Measurements from ENCODE around the gene MYBPH. TPM values are rescaled to one million over a fixed set of nuclear protein-coding genes. Genes with fewer than 3 reads are reported as not detected.

Gene MYBPH
- polyA plus RNA-seq, 1 donor from 2014 or later = not detected

- Histone ChIP-seq H3K9me3 (ENCODE audit: low read length) (no peaks in the 10 kb centered on the region), H4K20me1 (ENCODE audit: insufficient read depth) (no peaks in the 10 kb centered on the region), H3K9ac (ENCODE audit: low read length) (no peak overlapping the region), H3K36me3 (ENCODE audit: insufficient read depth, low read length) (no peaks in the 10 kb centered on the region), H3K27ac (ENCODE audit: low read length) (no peak overlapping the region), H3K79me2 (replicated peaks; ENCODE audit: insufficient read depth, low read length) (no peaks in the 10 kb centered on the region), H3K9me2 (ENCODE audit: insufficient read depth, low read length) (no peaks in the 10 kb centered on the region), H2AFZ (ENCODE audit: low read depth, low read length) (no peak overlapping the region), H3K4me2 (ENCODE audit: low read length) (no peak overlapping the region), H3K27me3 (ENCODE audit: insufficient read depth, low read depth, low read length) (no peaks in the 10 kb centered on the region), H3K4me3 (ENCODE audit: low read length) (no peak overlapping the region), H3F3A (ENCODE audit: insufficient read depth, low read length, poor library complexity, severe bottlenecking) (no peaks in the 10 kb centered on the region)
- TF ChIP-seq TAF1 (IDR thresholded peaks at IDR 0.05; ENCODE audit: low read depth) (no peak), MXI1 (conservative IDR thresholded peaks at IDR 0.05; ENCODE audit: poor library complexity, severe bottlenecking) (no peak), EP300 (conservative IDR thresholded peaks at IDR 0.05; ENCODE audit: poor library complexity, severe bottlenecking) (no peak), SMC3 (conservative IDR thresholded peaks at IDR 0.05; ENCODE audit: poor library complexity) (no peak), RAD21 (conservative IDR thresholded peaks at IDR 0.05) (no peak), CTCF (IDR thresholded peaks at IDR 0.05; ENCODE audit: poor library complexity, severe bottlenecking) (no peak), REST (IDR thresholded peaks at IDR 0.05; ENCODE audit: borderline replicate concordance) (no peak), EZH2 (IDR thresholded peaks at IDR 0.05; ENCODE audit: borderline replicate concordance, insufficient read depth, low read length, poor library complexity, severe bottlenecking) (no peak), POLR2AphosphoS5 (IDR thresholded peaks at IDR 0.05) (no peak)
Observed at GRCh38 chr1:203151362-203152157, 24.1 kb downstream of the MYBPH start.

GRCh38 chr1:203150511-203151297 is 24.9 kb downstream of the MYBPH start:
- Histone ChIP-seq H3K9me2 (ENCODE audit: insufficient read depth, low read length) (no peaks in the 10 kb centered on the region), H3K79me2 (replicated peaks; ENCODE audit: insufficient read depth, low read length) (no peaks in the 10 kb centered on the region), H3K27me3 (ENCODE audit: insufficient read depth, low read depth, low read length) (no peaks in the 10 kb centered on the region), H3K9me3 (ENCODE audit: low read length) (no peaks in the 10 kb centered on the region), H3F3A (ENCODE audit: insufficient read depth, low read length, poor library complexity, severe bottlenecking) (no peaks in the 10 kb centered on the region), H3K36me3 (ENCODE audit: insufficient read depth, low read length) (no peaks in the 10 kb centered on the region), H3K27ac (ENCODE audit: low read length) (no peak overlapping the region), H2AFZ (ENCODE audit: low read depth, low read length) (no peak overlapping the region), H3K9ac (ENCODE audit: low read length) (no peak overlapping the region), H3K4me2 (ENCODE audit: low read length) (no peak overlapping the region), H3K4me3 (ENCODE audit: low read length) (no peak overlapping the region), H4K20me1 (ENCODE audit: insufficient read depth) (no peaks in the 10 kb centered on the region)
- TF ChIP-seq TAF1 (IDR thresholded peaks at IDR 0.05; ENCODE audit: low read depth) = no peak
- TF ChIP-seq EP300 (conservative IDR thresholded peaks at IDR 0.05; ENCODE audit: poor library complexity, severe bottlenecking) = no peak
- no peak for TF ChIP-seq EZH2 (IDR thresholded peaks at IDR 0.05; ENCODE audit: borderline replicate concordance, insufficient read depth, low read length, poor library complexity, severe bottlenecking)
- no peak for TF ChIP-seq RAD21 (conservative IDR thresholded peaks at IDR 0.05)
- no peak for TF ChIP-seq MXI1 (conservative IDR thresholded peaks at IDR 0.05; ENCODE audit: poor library complexity, severe bottlenecking)
- no peak for TF ChIP-seq POLR2AphosphoS5 (IDR thresholded peaks at IDR 0.05)
- no peak for TF ChIP-seq REST (IDR thresholded peaks at IDR 0.05; ENCODE audit: borderline replicate concordance)
- TF ChIP-seq SMC3 (conservative IDR thresholded peaks at IDR 0.05; ENCODE audit: poor library complexity) = no peak
- TF ChIP-seq CTCF (IDR thresholded peaks at IDR 0.05; ENCODE audit: poor library complexity, severe bottlenecking) = no peak

Measured in neural cell (in vitro differentiated cells).